IMR-90 (cell line): ENCODE data around the gene GFAP. TPM values are rescaled to one million over a fixed set of nuclear protein-coding genes. Genes with fewer than 3 reads are reported as not detected.

ENCODE experiments used
- ATAC-seq: fragments of 200-7000 bp; cut with Tn5 transposase; 2 replicates; pipeline ENCODE4 v1.9.1; 2020; ENCODE audit warnings: low read depth, mild to moderate bottlenecking, moderate library complexity
- BruUV-seq: library from RNA; stranded (reverse); fragments of 400-500 nt; replicated peaks from 2 replicates; lab custom pipeline; 2021; lab: Mats Ljungman, UMichigan
- CTCF ChIA-PET: fragments of 300-600 bp; formaldehyde crosslinking; extraction: SDS; loops from one replicate; lab custom pipeline; 2021; ENCODE audit warnings: antibody characterized with exemption; lab: Yijun Ruan, JAX
- POLR2A ChIA-PET: fragments of 300-600 bp; sonication (Branson Sonifier 250); formaldehyde crosslinking; loops from one replicate; lab custom pipeline; 2022; ENCODE audit warnings: antibody characterized with exemption; ENCODE audit not compliant: unreplicated experiment; lab: Charles Lee
- DNase-seq: peaks from one replicate; pipeline ENCODE4 v3.0.0; 2013
- H2AFZ ChIP-seq: replicated peaks from 2 replicates; pipeline ENCODE3; 2013; ENCODE audit warnings: low read length, mild to moderate bottlenecking; ENCODE audit not compliant: poor library complexity
- H2AK5ac ChIP-seq: 2 replicates; pipeline ENCODE4 v1.6.1; 2013; ENCODE audit warnings: low read depth, low read length, inconsistent platforms
- H2AK9ac ChIP-seq: replicated peaks from 2 replicates; pipeline ENCODE3; 2013; ENCODE audit warnings: mild to moderate bottlenecking, low read depth, low read length, moderate library complexity; ENCODE audit not compliant: poor library complexity
- H2BK120ac ChIP-seq: 2 replicates; pipeline ENCODE4 v1.6.1; 2013; ENCODE audit warnings: low read depth, low read length, inconsistent platforms
- H2BK15ac ChIP-seq: 3 replicates; pipeline ENCODE4 v1.6.1; 2013; ENCODE audit warnings: low read depth, low read length, inconsistent platforms
- H2BK20ac ChIP-seq: 2 replicates; pipeline ENCODE4 v1.6.1; 2013; ENCODE audit warnings: low read depth, mild to moderate bottlenecking, inconsistent platforms, low read length, moderate library complexity
- H2BK5ac ChIP-seq: 2 replicates; pipeline ENCODE4 v1.6.1; 2013; ENCODE audit warnings: mild to moderate bottlenecking, low read depth, low read length, inconsistent platforms; ENCODE audit not compliant: poor library complexity, severe bottlenecking
- H3K14ac ChIP-seq: replicated peaks from 2 replicates; pipeline ENCODE4 v1.6.1; 2013; ENCODE audit warnings: low read depth, low read length, inconsistent platforms
- H3K18ac ChIP-seq: 2 replicates; pipeline ENCODE4 v1.6.1; 2013; ENCODE audit warnings: low read depth, low read length, control low read depth
- H3K23ac ChIP-seq: 2 replicates; pipeline ENCODE4 v1.6.1; 2013; ENCODE audit warnings: low read depth, low read length, inconsistent platforms
- H3K27ac ChIP-seq: 2 replicates; pipeline ENCODE4 v1.5.1; 2013; ENCODE audit warnings: mild to moderate bottlenecking, control low read depth, low read length; ENCODE audit not compliant: insufficient read depth
- H3K27me3 ChIP-seq: 2 replicates; pipeline ENCODE4 v1.6.1; 2013; ENCODE audit warnings: low read length; ENCODE audit not compliant: control insufficient read depth, insufficient read depth
- H3K36me3 ChIP-seq: 2 replicates; pipeline ENCODE4 v1.6.1; 2013; ENCODE audit warnings: low read length, mixed read lengths; ENCODE audit not compliant: control insufficient read depth, insufficient read depth
- H3K4ac ChIP-seq: 2 replicates; pipeline ENCODE4 v1.6.1; 2013; ENCODE audit warnings: low read depth, low read length, inconsistent platforms
- H3K4me1 ChIP-seq: 2 replicates; pipeline ENCODE4 v1.6.1; 2013; ENCODE audit warnings: low read length, mixed read lengths; ENCODE audit not compliant: control insufficient read depth, insufficient read depth
- H3K4me2 ChIP-seq: 2 replicates; pipeline ENCODE4 v1.6.1; 2013; ENCODE audit warnings: low read depth, mild to moderate bottlenecking, control low read depth, low read length, moderate library complexity
- H3K4me3 ChIP-seq: 2 replicates; pipeline ENCODE4 v1.5.1; 2013; ENCODE audit warnings: low read depth, mild to moderate bottlenecking, control low read depth, low read length, moderate library complexity; ENCODE audit not compliant: insufficient read depth
- H3K56ac ChIP-seq: 2 replicates; pipeline ENCODE4 v1.6.1; 2013; ENCODE audit warnings: low read length, inconsistent platforms; ENCODE audit not compliant: insufficient read depth; ENCODE audit errors: extremely low read depth
- H3K79me1 ChIP-seq, 2 experiments: 2 replicates each; pipeline ENCODE4 v1.6.1; 2013; ENCODE audit warnings: low read length in 2 of 2, inconsistent platforms in 1 of 2, low read depth in 1 of 2
- H3K9ac ChIP-seq: 2 replicates; pipeline ENCODE4 v1.6.1; 2013; ENCODE audit warnings: low read depth, low read length, control low read depth
- H3K9me1 ChIP-seq: 2 replicates; pipeline ENCODE4 v1.6.1; 2013; ENCODE audit warnings: low read length, inconsistent platforms; ENCODE audit not compliant: insufficient read depth
- H3K9me3 ChIP-seq: 2 replicates; pipeline ENCODE4 v1.6.1; 2013; ENCODE audit warnings: low read length; ENCODE audit not compliant: control insufficient read depth, insufficient read depth
- H4K20me1 ChIP-seq: 2 replicates; pipeline ENCODE4 v1.6.1; 2013; ENCODE audit warnings: low read length, inconsistent platforms; ENCODE audit not compliant: insufficient read depth
- H4K5ac ChIP-seq: 2 replicates; pipeline ENCODE4 v1.6.1; 2013; ENCODE audit warnings: mild to moderate bottlenecking, low read depth, low read length, control low read depth
- H4K8ac ChIP-seq, 2 experiments: 2 replicates each; pipeline ENCODE4 v1.6.1; 2013; ENCODE audit warnings: low read depth in 2 of 2, low read length in 2 of 2, control low read depth in 1 of 2, inconsistent platforms in 1 of 2
- H4K91ac ChIP-seq: 2 replicates; pipeline ENCODE4 v1.6.1; 2013; ENCODE audit warnings: low read depth, low read length, inconsistent platforms; ENCODE audit not compliant: insufficient read depth
- BHLHE40 ChIP-seq: fragments of 150-350 bp; IDR thresholded peaks from 2 replicates; pipeline ENCODE4 v1.6.1; 2016; ENCODE audit warnings: mild to moderate bottlenecking, low read depth, low read length
- CEBPB ChIP-seq: IDR thresholded peaks from 2 replicates; pipeline ENCODE4 v1.6.1; 2012; ENCODE audit warnings: low read depth, low read length, improper control_type of control experiment
- CHD1 ChIP-seq: IDR thresholded peaks from 2 replicates; pipeline ENCODE4 v1.6.1; 2012; ENCODE audit warnings: low read depth, low read length, improper control_type of control experiment
- CTCF ChIP-seq: conservative IDR thresholded peaks from 2 replicates; pipeline ENCODE4 v1.5.1; 2012; ENCODE audit warnings: mild to moderate bottlenecking, low read depth, low read length, improper control_type of control experiment
- MAFK ChIP-seq: IDR thresholded peaks from 2 replicates; pipeline ENCODE4 v1.6.1; 2012; ENCODE audit warnings: low read depth, low read length, improper control_type of control experiment
- MAZ ChIP-seq: IDR thresholded peaks from 2 replicates; pipeline ENCODE4 v1.6.1; 2012; ENCODE audit warnings: low read depth, mild to moderate bottlenecking, low read length, improper control_type of control experiment, moderate library complexity, borderline replicate concordance
- MXI1 ChIP-seq: IDR thresholded peaks from 2 replicates; pipeline ENCODE4 v1.6.1; 2012; ENCODE audit warnings: low read depth, mild to moderate bottlenecking, low read length, moderate library complexity, borderline replicate concordance
- POLR2A ChIP-seq: IDR thresholded peaks from 2 replicates; pipeline ENCODE4 v1.6.1; 2012; ENCODE audit warnings: mild to moderate bottlenecking, low read depth, low read length
- RAD21 ChIP-seq: IDR thresholded peaks from 2 replicates; pipeline ENCODE4 v1.6.1; 2012; ENCODE audit warnings: low read length, improper control_type of control experiment
- RFX5 ChIP-seq: IDR thresholded peaks from 2 replicates; pipeline ENCODE4 v1.8.0; 2012; ENCODE audit warnings: low read depth, mild to moderate bottlenecking, low read length, moderate library complexity
- USF2 ChIP-seq: fragments of 150-350 bp; IDR thresholded peaks from 2 replicates; pipeline ENCODE4 v1.6.1; 2017; ENCODE audit warnings: mild to moderate bottlenecking, antibody characterized with exemption, low read length, low read depth
- WGBS, 2 experiments: methylation state at CpG; one replicate each; pipeline versions ENCODE4 v1.1.5 to v1.1.7; 2013; ENCODE audit warnings: missing lambda C conversion rate in 2 of 2; ENCODE audit not compliant: insufficient read length in 1 of 2; ENCODE audit errors: extremely low coverage in 2 of 2; 5-methylcytosine and 5-hydroxymethylcytosine counted together
- dilution Hi-C: fragments of 300-500 bp; cut with HindIII; formaldehyde crosslinking; loops from one replicate; pipeline ENCODE4 v1.14.3; 2018; ENCODE audit warnings: low sequenced_read_pairs; ENCODE audit not compliant: unreplicated experiment
- in situ Hi-C: fragments of 300-500 bp; cut with MboI; formaldehyde crosslinking; loops from 3 replicates; pipeline ENCODE4 v1.14.3; 2019; ENCODE audit warnings: low sequenced_read_pairs, inconsistent platforms, mixed read lengths
- intact Hi-C: fragments of 100-400 bp; cut with micrococcal nuclease; formaldehyde crosslinking; loops from 2 replicates; pipeline ENCODE4 v1.10.0; 2022
- polyA plus RNA-seq, 3 experiments: library from polyadenylated mRNA; depleted of rRNA; stranded (reverse); fragments of >200 nt; gene quantifications; 2 replicates each; pipeline ENCODE4 v1.2.3, GENCODE V29; 2012; ENCODE audit warnings: low replicate concordance in 1 of 3
- total RNA-seq: library from RNA; depleted of rRNA; stranded (reverse); fragments of >200 nt; gene quantifications from 2 replicates; pipeline ENCODE4 v1.2.3, GENCODE V29; 2012
- TF ChIP-seq, protein P1 (sequence below): fragments of 150-350 bp; IDR thresholded peaks from 2 replicates; pipeline ENCODE4 v1.6.1; 2016; ENCODE audit warnings: low read depth, mild to moderate bottlenecking, low read length, moderate library complexity, borderline replicate concordance

The GFAP gene
- total and polyA plus RNA-seq, 2 of the 4 experiments (the other 2 are of a cell fraction): 0.18 to 0.19 TPM

- no peaks in the 10 kb centered on the region for H3K9me3 ChIP-seq
- H3K36me3 ChIP-seq: no peaks in the 10 kb centered on the region
- WGBS, 2 experiments: 85% methylated on average over 2 of the region's 4 CpGs; no CpG with 5 or more reads in 1 of the 2 experiments
- H3K9ac ChIP-seq: no peak overlapping the region
- H3K18ac ChIP-seq: no peak overlapping the region
- no TSS peak for BruUV-seq
- no peak for ATAC-seq
- peaks cover 13% of the 10 kb centered on the region for H3K4me1 ChIP-seq
- no peak overlapping the region for H3K4ac ChIP-seq
- H3K9me1 ChIP-seq: peaks cover 11% of the 10 kb centered on the region; the same call in 1 of the 2 replicates
- no peak overlapping the region for H3K27ac ChIP-seq
- H2BK120ac ChIP-seq: no peak overlapping the region
- no peak overlapping the region for H3K56ac ChIP-seq
- peak overlapping the region; percentile 59; the same call in 1 of the 2 replicates for H2AK5ac ChIP-seq
- H3K79me1 ChIP-seq: no peaks in the 10 kb centered on the region
- intact Hi-C loops: no loop called here
- no peak overlapping the region for H2BK15ac ChIP-seq
- H3K14ac ChIP-seq: no peak overlapping the region
- CTCF ChIA-PET: no interaction called here
- H4K91ac ChIP-seq: no peak overlapping the region
- no peak for DNase-seq
- H3K23ac ChIP-seq: no peak overlapping the region
- in situ Hi-C loops: loop anchor here (5.0 kb wide), 1 partner anchor 98 kb away; no protein-coding TSS in a partner anchor
- no peak overlapping the region for H4K8ac ChIP-seq
- POLR2A ChIA-PET: no interaction called here
- H2BK20ac ChIP-seq: no peak overlapping the region
- no peaks in the 10 kb centered on the region; the same call in 1 of the 2 replicates for H4K20me1 ChIP-seq
- dilution Hi-C loops: no loop called here
- no peak overlapping the region for H3K4me3 ChIP-seq
- no peak overlapping the region for H4K5ac ChIP-seq
- no peak overlapping the region for H3K4me2 ChIP-seq
- TF ChIP-seq, protein P1, sequence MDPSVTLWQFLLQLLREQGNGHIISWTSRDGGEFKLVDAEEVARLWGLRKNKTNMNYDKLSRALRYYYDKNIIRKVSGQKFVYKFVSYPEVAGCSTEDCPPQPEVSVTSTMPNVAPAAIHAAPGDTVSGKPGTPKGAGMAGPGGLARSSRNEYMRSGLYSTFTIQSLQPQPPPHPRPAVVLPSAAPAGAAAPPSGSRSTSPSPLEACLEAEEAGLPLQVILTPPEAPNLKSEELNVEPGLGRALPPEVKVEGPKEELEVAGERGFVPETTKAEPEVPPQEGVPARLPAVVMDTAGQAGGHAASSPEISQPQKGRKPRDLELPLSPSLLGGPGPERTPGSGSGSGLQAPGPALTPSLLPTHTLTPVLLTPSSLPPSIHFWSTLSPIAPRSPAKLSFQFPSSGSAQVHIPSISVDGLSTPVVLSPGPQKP: no peak
- TF ChIP-seq USF2: no peak
- no peak for TF ChIP-seq RFX5
- TF ChIP-seq CTCF: no peak
- TF ChIP-seq MAZ: no peak
- TF ChIP-seq CHD1: no peak
- no peak for TF ChIP-seq POLR2A
- TF ChIP-seq BHLHE40: no peak
- no peak for TF ChIP-seq CEBPB
- TF ChIP-seq MAFK: no peak
- TF ChIP-seq RAD21: no peak
- no peak for TF ChIP-seq MXI1
- peaks cover 9% of the 10 kb centered on the region; the same call in 1 of the 2 replicates for H3K27me3 ChIP-seq
- H2AK9ac ChIP-seq: no peak overlapping the region
- no peak overlapping the region for H2AFZ ChIP-seq
- H2BK5ac ChIP-seq: no peak overlapping the region
These were observed 1.2 kb downstream of the GFAP start for GRCh38 chr17:44914148-44914547.
